C4-2B (cell line): ENCODE data around the gene GSAP.

Experiments used
- H3K27ac ChIP-seq: fragments of 450-650 bp; 2 replicates; pipeline ENCODE4 v1.5.1; 2017
- CTCF ChIP-seq: fragments of 450-650 bp; conservative IDR thresholded peaks from 2 replicates; pipeline ENCODE4 v1.5.1; 2017; ENCODE audit warnings: mild to moderate bottlenecking
- ZFX ChIP-seq: fragments of 450-650 bp; IDR thresholded peaks from 2 replicates; pipeline ENCODE4 v1.6.1; 2017

Gene GSAP

GRCh38 chr7:77386165-77386822 lies 29.9 kb downstream of the GSAP start:
- H3K27ac ChIP-seq, result no peak overlapping the region
- TF ChIP-seq ZFX (no peak), CTCF (no peak)

- TF ChIP-seq ZFX (no peak), CTCF (no peak)
- H3K27ac ChIP-seq, result no peak overlapping the region; the same call in 1 of the 2 replicates
Observed at GRCh38 chr7:77383333-77383740, 32.8 kb downstream of the GSAP start.

GRCh38 chr7:77382532-77382931 lies 33.6 kb downstream of the GSAP start:
- no peak for TF ChIP-seq ZFX
- no peak for TF ChIP-seq CTCF
- no peak overlapping the region for H3K27ac ChIP-seq

- TF ChIP-seq CTCF (no peak), ZFX (no peak)
- H3K27ac ChIP-seq, result no peak overlapping the region
Observed at GRCh38 chr7:77378584-77378983, 37.6 kb downstream of the GSAP start.

GRCh38 chr7:77370606-77371005 lies 45.5 kb downstream of the GSAP start:
- TF ChIP-seq ZFX (no peak), CTCF (no peak)

GRCh38 chr7:77368974-77369373 lies 47.2 kb downstream of the GSAP start:
- TF ChIP-seq ZFX, result no peak
- peak; percentile 22 for TF ChIP-seq CTCF
- H3K27ac ChIP-seq, result no peak overlapping the region

More at GRCh38 chr7:77370606-77371005, 45.5 kb downstream of the GSAP start:
- no peak overlapping the region for H3K27ac ChIP-seq

GRCh38 chr7:77367976-77368375 lies 48.2 kb downstream of the GSAP start:
- no peak overlapping the region for H3K27ac ChIP-seq
- TF ChIP-seq ZFX, result no peak
- TF ChIP-seq CTCF, result no peak
